MV-4-11 (cell line): ENCODE measurements around the gene PKMYT1.
"Not testable (repeated sequence)": the region's sequence is repeated elsewhere in the genome, so short reads cannot be mapped to it uniquely, and the experiment has no call there.

Experiments
- DNase-seq: peaks from one replicate; lab custom pipeline; 2025; lab: John Stamatoyannopoulos, UW

PKMYT1 gene

GRCh38 chr16:2959206-2959605 lies 21.0 kb downstream of the PKMYT1 start:
- DNase-seq, result no peak

GRCh38 chr16:2956579-2956956 lies 23.7 kb downstream of the PKMYT1 start:
- no peak for DNase-seq

GRCh38 chr16:2955779-2956578 lies 24.3 kb downstream of the PKMYT1 start:
- no peak for DNase-seq

- DNase-seq, result no peak
These were observed 24.8 kb downstream of the PKMYT1 start for GRCh38 chr16:2955438-2955778.

GRCh38 chr16:2954656-2955381 lies 25.4 kb downstream of the PKMYT1 start:
- DNase-seq, result no peak

- no peak for DNase-seq
These were observed 26.3 kb downstream of the PKMYT1 start for GRCh38 chr16:2953706-2954627.

GRCh38 chr16:2952679-2953078 lies 27.6 kb downstream of the PKMYT1 start:
- no peak for DNase-seq

- no peak for DNase-seq
These were observed 29.5 kb downstream of the PKMYT1 start for GRCh38 chr16:2950773-2951172.

- DNase-seq, result no peak
These were observed 29.9 kb downstream of the PKMYT1 start for GRCh38 chr16:2950353-2950724.

- DNase-seq, result no peak
These were observed 30.4 kb downstream of the PKMYT1 start for GRCh38 chr16:2949705-2950352.

GRCh38 chr16:2948807-2949704 lies 31.2 kb downstream of the PKMYT1 start:
- no peak for DNase-seq

GRCh38 chr16:2946649-2947048 lies 33.6 kb downstream of the PKMYT1 start:
- DNase-seq, result no peak

- not testable (repeated sequence) for DNase-seq
These were observed 36.5 kb downstream of the PKMYT1 start for GRCh38 chr16:2943716-2944115.

GRCh38 chr16:2942045-2942444 lies 38.2 kb downstream of the PKMYT1 start:
- no peak for DNase-seq

- no peak for DNase-seq
These were observed 40.3 kb downstream of the PKMYT1 start for GRCh38 chr16:2939968-2940367.

GRCh38 chr16:2938206-2938605 lies 42.0 kb downstream of the PKMYT1 start:
- no peak for DNase-seq

- no peak for DNase-seq
These were observed 43.1 kb downstream of the PKMYT1 start for GRCh38 chr16:2937170-2937569.

GRCh38 chr16:2936436-2937011 lies 43.7 kb downstream of the PKMYT1 start:
- no peak for DNase-seq

- no peak for DNase-seq
These were observed 45.8 kb downstream of the PKMYT1 start for GRCh38 chr16:2934450-2934849.

- no peak for DNase-seq
These were observed 46.5 kb downstream of the PKMYT1 start for GRCh38 chr16:2933701-2934100.

- DNase-seq, result no peak
These were observed 47.1 kb downstream of the PKMYT1 start for GRCh38 chr16:2933136-2933535.
